Smooth muscle cell (in vitro differentiated cells): ENCODE results near the gene CCDC91. TPM values are rescaled to one million over a fixed set of nuclear protein-coding genes. Genes with fewer than 3 reads are reported as not detected.

Experiments used
- DNase-seq: peaks from one replicate; lab custom pipeline; 2025; ENCODE audit not compliant: unreplicated experiment; lab: John Stamatoyannopoulos, UW
- H2AFZ ChIP-seq: fragments of 200-600 bp; sonication (generic); 2 replicates; pipeline ENCODE4 v1.6.0; 2016; ENCODE audit warnings: antibody characterized with exemption, low read depth, mild to moderate bottlenecking
- H3F3A ChIP-seq: fragments of 200-600 bp; sonication (generic); 2 replicates; pipeline ENCODE4 v1.6.0; 2017; ENCODE audit warnings: antibody characterized with exemption, low read depth
- H3K27ac ChIP-seq: fragments of 200-600 bp; sonication (generic); 2 replicates; pipeline ENCODE4 v1.5.1; 2016; ENCODE audit warnings: low read depth, mild to moderate bottlenecking
- H3K27me3 ChIP-seq: fragments of 200-600 bp; sonication (generic); 2 replicates; pipeline ENCODE4 v1.6.1; 2016; ENCODE audit warnings: low read depth, mild to moderate bottlenecking
- H3K36me3 ChIP-seq: fragments of 200-600 bp; sonication (generic); 2 replicates; pipeline ENCODE4 v1.5.1; 2016; ENCODE audit warnings: low read depth
- H3K4me1 ChIP-seq: fragments of 200-600 bp; sonication (generic); 2 replicates; pipeline ENCODE4 v1.5.1; 2016; ENCODE audit warnings: low read depth
- H3K4me2 ChIP-seq: fragments of 200-600 bp; sonication (generic); 2 replicates; pipeline ENCODE4 v1.6.0; 2016; ENCODE audit warnings: mild to moderate bottlenecking
- H3K4me3 ChIP-seq: fragments of 200-600 bp; sonication (generic); 2 replicates; pipeline ENCODE4 v1.5.1; 2016; ENCODE audit warnings: mild to moderate bottlenecking
- H3K79me2 ChIP-seq: fragments of 200-600 bp; sonication (generic); 2 replicates; pipeline ENCODE4 v1.6.0; 2016; ENCODE audit warnings: low read depth, mild to moderate bottlenecking
- H3K9ac ChIP-seq: fragments of 200-600 bp; sonication (generic); 2 replicates; pipeline ENCODE4 v1.6.0; 2016; ENCODE audit warnings: low read depth
- H3K9me3 ChIP-seq: fragments of 200-600 bp; sonication (generic); replicated peaks from 2 replicates; pipeline ENCODE4 v1.5.1; 2016; ENCODE audit warnings: low read depth
- H4K20me1 ChIP-seq: fragments of 200-600 bp; sonication (generic); 2 replicates; pipeline ENCODE4 v1.6.0; 2016; ENCODE audit warnings: low read depth
- CTCF ChIP-seq: fragments of 200-600 bp; sonication (generic); IDR thresholded peaks from 2 replicates; pipeline ENCODE4 v1.5.1; 2017; ENCODE audit warnings: borderline replicate concordance, mild to moderate bottlenecking, antibody characterized with exemption; ENCODE audit not compliant: insufficient read depth, poor library complexity, severe bottlenecking
- WGBS: methylation state at CpG from one replicate; pipeline ENCODE4 v1.1.7; 2016; ENCODE audit warnings: low lambda C conversion rate; 5-methylcytosine and 5-hydroxymethylcytosine counted together
- polyA plus RNA-seq: library from polyadenylated mRNA; unstranded; fragments of >200 nt; fragmentation: Nextera tagmentation; extraction: Ambion mirVana; gene quantifications from 2 replicates; pipeline ENCODE4 v1.2.1, GENCODE V29; 2016
- total RNA-seq: library from RNA; depleted of rRNA; stranded (reverse); fragments of >200 nt; gene quantifications from 2 replicates; pipeline ENCODE4 v1.2.3, GENCODE V29; 2014

Gene CCDC91
- total RNA-seq (20.1 and 25.4 TPM in 2 replicates), polyA plus RNA-seq (21.2 and 23.7 TPM in 2 replicates)

GRCh38 chr12:28190321-28191050 lies at the start of gene CCDC91:
Gene CCDC91 (plus strand): TSS chr12:28190456. CDS start chr12:28257216, 66,760 bp downstream.
- Histone ChIP-seq H4K20me1 (no peaks in the 10 kb centered on the region), H3K36me3 (no peaks in the 10 kb centered on the region), H2AFZ (peak within 1 kb of the TSS; percentile 89), H3F3A (no peaks in the 10 kb centered on the region), H3K4me2 (peak within 1 kb of the TSS; percentile 86), H3K9me3 (no peaks in the 10 kb centered on the region), H3K27ac (peak within 1 kb of the TSS; percentile 94), H3K9ac (peak within 1 kb of the TSS; percentile 96), H3K79me2 (peaks cover 13% of the 10 kb centered on the region), H3K27me3 (no peaks in the 10 kb centered on the region), H3K4me3 (peak within 1 kb of the TSS; percentile 65), H3K4me1 (peaks cover 6% of the 10 kb centered on the region)
- no peak for TF ChIP-seq CTCF
- DNase-seq: peak; percentile 54
- 2% methylated on average over 58 of the region's 72 CpGs for WGBS

GRCh38 chr12:28144059-28144458 lies 46.2 kb upstream of the CCDC91 start:
- Histone ChIP-seq H3K27ac (peak overlapping the region; percentile 28), H3K27me3 (no peaks in the 10 kb centered on the region), H4K20me1 (no peaks in the 10 kb centered on the region), H3K4me2 (no peak overlapping the region), H3K4me3 (no peak overlapping the region), H3K9me3 (no peaks in the 10 kb centered on the region), H2AFZ (no peak overlapping the region), H3F3A (no peaks in the 10 kb centered on the region), H3K9ac (no peak overlapping the region), H3K79me2 (no peaks in the 10 kb centered on the region), H3K36me3 (no peaks in the 10 kb centered on the region), H3K4me1 (no peaks in the 10 kb centered on the region)
- no peak for TF ChIP-seq CTCF
- DNase-seq: no peak
- whole genome bisulfite sequencing: 87% methylated on average over 8 of the region's 8 CpGs

- Histone ChIP-seq H3K27ac (no peak overlapping the region), H2AFZ (no peak overlapping the region), H3K4me1 (no peaks in the 10 kb centered on the region), H3K27me3 (no peaks in the 10 kb centered on the region), H3K36me3 (no peaks in the 10 kb centered on the region), H4K20me1 (no peaks in the 10 kb centered on the region), H3K4me3 (no peak overlapping the region), H3K9ac (no peak overlapping the region), H3K9me3 (no peaks in the 10 kb centered on the region), H3F3A (no peaks in the 10 kb centered on the region), H3K79me2 (no peaks in the 10 kb centered on the region), H3K4me2 (no peak overlapping the region)
- no peak for TF ChIP-seq CTCF
- 93% methylated on average over 2 of the region's 2 CpGs for WGBS
- no peak for DNase-seq
Observed at GRCh38 chr12:28144532-28144931, 45.7 kb upstream of the CCDC91 start.

- Histone ChIP-seq H3K79me2 (no peaks in the 10 kb centered on the region), H3K4me2 (no peak overlapping the region), H3K27me3 (no peaks in the 10 kb centered on the region), H3K4me1 (no peaks in the 10 kb centered on the region), H3F3A (no peaks in the 10 kb centered on the region), H2AFZ (no peak overlapping the region), H3K36me3 (no peaks in the 10 kb centered on the region), H3K9me3 (no peaks in the 10 kb centered on the region), H3K27ac (no peak overlapping the region), H3K9ac (no peak overlapping the region), H4K20me1 (no peaks in the 10 kb centered on the region), H3K4me3 (no peak overlapping the region)
- 94% methylated on average over 4 of the region's 4 CpGs for WGBS
- no peak for TF ChIP-seq CTCF
- no peak for DNase-seq
Observed at GRCh38 chr12:28145216-28145615, 45.0 kb upstream of the CCDC91 start.
